Midbrain (tissue), 1 donor: ENCODE measurements around the gene NDST4.

Experiments used
- DNase-seq: peaks from one replicate; lab custom pipeline; 2025; lab: John Stamatoyannopoulos, UW

NDST4 gene

GRCh38 chr4:114791976-114792375, 321.4 kb downstream of the NDST4 start:
- DNase-seq, result no peak

- DNase-seq, result no peak
Measured at GRCh38 chr4:114785570-114785969, 327.9 kb downstream of the NDST4 start.

- DNase-seq, result no peak
Measured at GRCh38 chr4:114783215-114783595, 330.2 kb downstream of the NDST4 start.

- no peak for DNase-seq
Measured at GRCh38 chr4:114782415-114783214, 330.8 kb downstream of the NDST4 start.

- DNase-seq, result no peak
Measured at GRCh38 chr4:114780205-114780604, 333.2 kb downstream of the NDST4 start.
